Astrocyte of the hippocampus (primary cell): ENCODE measurements around the gene SLC12A5.

Experiments used
- DNase-seq: peaks from one replicate; pipeline ENCODE4 v3.0.0; 2011; ENCODE audit warnings: low read depth, low spot score

SLC12A5 gene

DNA sequence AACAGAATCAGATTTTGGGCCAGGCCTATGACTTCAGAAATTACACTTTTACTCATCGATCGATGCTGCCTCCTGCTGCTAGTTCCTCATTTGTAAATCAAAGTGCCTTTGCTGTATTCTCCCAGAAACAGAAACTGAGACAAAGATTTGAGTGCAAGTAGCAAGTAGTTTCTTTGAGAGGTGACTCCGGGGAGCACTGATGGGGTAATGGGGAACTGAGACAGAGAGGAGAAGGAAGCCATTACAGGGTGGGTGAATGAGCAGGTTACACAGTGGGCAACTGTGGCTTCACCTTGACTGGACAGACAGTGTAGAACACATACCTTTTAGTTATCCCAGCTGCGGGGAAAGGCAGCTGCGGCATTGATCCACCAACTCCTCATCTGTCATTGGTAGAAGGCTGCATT lies 79.4 kb downstream of the SLC12A5 start:
- DNase-seq = no peak

DNA sequence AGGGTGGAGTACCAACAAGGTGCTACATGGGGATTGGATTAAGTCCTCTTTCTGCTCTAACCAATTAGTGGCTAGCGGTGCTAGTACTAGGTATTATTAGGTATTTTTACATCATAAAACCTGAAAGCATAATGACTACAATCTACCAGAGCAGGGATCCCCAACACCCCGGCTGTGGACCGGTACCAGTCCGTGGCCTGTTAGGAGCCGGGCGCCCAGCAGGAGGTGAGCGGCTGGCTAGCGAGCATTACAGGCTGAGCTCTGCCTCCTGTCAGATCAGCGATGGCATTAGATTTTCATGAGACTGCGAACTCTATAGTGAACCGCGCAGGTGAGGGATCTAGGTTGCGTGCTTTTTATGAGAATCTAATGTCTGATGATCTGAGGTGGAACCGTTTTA lies 80.0 kb downstream of the SLC12A5 start:
- no peak for DNase-seq
